Placental pericyte (primary cell): ENCODE measurements around the gene GH2. TPM values are rescaled to one million over a fixed set of nuclear protein-coding genes. Genes with fewer than 3 reads are reported as not detected.

Experiments used
- small RNA-seq: library from RNA; depleted of rRNA; stranded (forward); fragments of <200 nt; gene quantifications from one replicate; pipeline ENCODE3, GENCODE V24; 2012; ENCODE audit warnings: low replicate concordance
- total RNA-seq: library from RNA; depleted of rRNA; stranded (reverse); fragments of >200 nt; gene quantifications from 2 replicates; pipeline ENCODE4 v1.2.3, GENCODE V29; 2012

Gene GH2
- not detected in 2 replicates for total RNA-seq

GRCh38 chr17:63881935-63882601 is at the start of gene GH2:
TSS of gene GH2 (minus strand) at chr17:63881944. CDS start at chr17:63881801, 143 bp downstream.

GRCh38 chr17:63918789-63919305 is 37.1 kb upstream of the GH2 start, which contains the start of gene GH1:
TSS of gene GH1 (minus strand) at chr17:63918839. CDS start at chr17:63918776, 63 bp downstream.

GRCh38 chr17:63911041-63911635 is 29.4 kb upstream of the GH2 start, which contains the start of gene CSHL1:
TSS of gene CSHL1 (minus strand) at chr17:63911258. CDS start at chr17:63911196, 62 bp downstream.

GRCh38 chr17:63896524-63897354 is 15.0 kb upstream of the GH2 start, which contains the start of gene CSH1:
TSS of gene CSH1 (minus strand) at chr17:63896574. CDS start at chr17:63896511, 63 bp downstream.

GRCh38 chr17:63873577-63873976 is 8.2 kb downstream of the GH2 start, which contains the start of gene CSH2:
TSS of gene CSH2 (minus strand) at chr17:63873677. CDS start at chr17:63873614, 63 bp downstream.

GRCh38 chr17:63842540-63843386 is 39.0 kb downstream of the GH2 start, which contains the start of gene SMARCD2:
TSS of gene SMARCD2 (minus strand) at chr17:63842685. CDS start at chr17:63842674, 11 bp downstream.

Small RNA genes lying within 50 kb of the gene (small RNA-seq; reads per million reads assigned to genes)
- gene AC040958.1 (not detected), gene AC127029.1 (not detected), gene GH1 (not detected)

Other genes starting within 250 kb of the GH2 start
- gene LIMD2, start 181.8 kb downstream of the GH2 start, total RNA-seq = 9.9 and 16.6 TPM in 2 replicates
- 19.3 and 35.8 TPM in 2 replicates for gene STRADA, start 140.1 kb downstream of the GH2 start, total RNA-seq
- 64.7 and 105 TPM in 2 replicates for gene CCDC47, start 108.3 kb downstream of the GH2 start, total RNA-seq
- 71.2 and 81.4 TPM in 2 replicates for gene DDX42, start 107.8 kb downstream of the GH2 start, total RNA-seq
- gene PSMC5, start 54.5 kb downstream of the GH2 start, total RNA-seq = 41.9 and 47.3 TPM in 2 replicates
- gene FTSJ3, start 54.3 kb downstream of the GH2 start, total RNA-seq = 38.5 and 71.2 TPM in 2 replicates
- 70.2 and 88.3 TPM in 2 replicates for gene SMARCD2, start 39.3 kb downstream of the GH2 start, total RNA-seq
- gene CSH2, start 8.3 kb downstream of the GH2 start, total RNA-seq = 0.14 TPM in 1 of 2 replicates, not detected in the other
- not detected in 2 replicates for gene CSH1, start 14.6 kb upstream of the GH2 start, total RNA-seq
- not detected in 2 replicates for gene CSHL1, start 29.3 kb upstream of the GH2 start, total RNA-seq
- gene GH1, start 36.9 kb upstream of the GH2 start, total RNA-seq = not detected in 2 replicates
- gene CD79B, start 50.4 kb upstream of the GH2 start, total RNA-seq = not detected in 2 replicates
- under 0.01 TPM in 1 of 2 replicates, not detected in the other for gene SCN4A, start 91.0 kb upstream of the GH2 start, total RNA-seq
- 0.14 and 0.44 TPM in 2 replicates for gene PRR29, start 116.4 kb upstream of the GH2 start, total RNA-seq
- gene ICAM2, start 138.7 kb upstream of the GH2 start, total RNA-seq = 2.4 and 2.7 TPM in 2 replicates
- gene ERN1, start 248.2 kb upstream of the GH2 start, total RNA-seq = 19.3 and 65.4 TPM in 2 replicates